ENCODE measurements around the gene ATAD3C.
"Not testable (repeated sequence)": the region's sequence is repeated elsewhere in the genome, so short reads cannot be mapped to it uniquely, and the experiment has no call there.

DNA sequence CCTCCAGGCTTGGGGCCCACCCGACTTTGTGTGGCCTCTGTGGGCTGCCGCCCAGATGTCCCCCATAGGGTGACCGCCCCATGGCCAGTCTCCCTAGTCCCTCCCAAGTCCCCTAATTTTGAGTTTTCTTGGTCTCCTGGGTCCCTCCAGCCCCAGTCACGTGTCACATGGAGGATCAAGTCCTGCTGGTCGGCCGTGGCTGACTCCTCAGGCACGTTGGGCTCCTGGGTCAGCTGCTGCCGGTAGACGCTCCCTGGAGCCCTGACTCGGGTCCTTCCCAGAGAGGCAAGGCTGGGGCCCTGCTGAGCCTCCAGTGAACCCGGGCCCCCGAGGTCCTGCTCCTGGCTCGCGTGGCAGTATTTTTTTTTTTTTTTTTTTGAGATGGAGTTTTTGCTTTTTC lies 10.2 kb downstream of the ATAD3C start:
- TF ChIP-seq POLR2A (IDR thresholded peaks at IDR 0.05; ENCODE audit: low read depth, low read length); TAF1 (IDR thresholded peaks at IDR 0.05; ENCODE audit: borderline replicate concordance, low read depth, low read length): not testable (repeated sequence)

Data from GM12892 (cell line).